ENCODE data around the gene LYRM2. TPM values are rescaled to one million over a fixed set of nuclear protein-coding genes. Genes with fewer than 3 reads are reported as not detected.

The LYRM2 gene
- total and polyA plus RNA-seq, 2 of the 8 experiments (the other 6 are each of a cell fraction or from before 2014, with no cell fraction given): 7.3 to 25.7 TPM

DNA sequence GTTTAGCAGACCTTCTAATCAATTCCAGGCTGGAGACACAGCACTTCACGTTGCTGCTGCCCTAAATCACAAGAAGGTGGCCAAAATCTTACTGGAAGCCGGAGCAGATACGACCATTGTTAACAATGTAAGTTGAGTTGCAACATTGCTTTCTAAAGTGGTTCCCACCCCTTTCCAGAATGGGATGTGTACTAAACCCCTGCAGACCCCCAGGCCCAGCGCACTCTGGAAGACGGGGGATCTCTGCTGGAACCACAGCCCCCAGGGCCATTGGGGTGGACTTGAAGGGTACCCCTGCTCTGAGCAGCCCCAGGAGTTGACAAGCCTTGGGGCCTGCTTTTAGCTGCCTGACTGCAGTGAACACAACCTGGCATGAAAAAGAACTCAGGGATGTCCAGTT is 22.0 kb downstream of the LYRM2 start:
- CTCF ChIA-PET (ENCODE audit: partially characterized antibody): interaction anchor here (0.6 to 11.0 kb wide), 6 partner anchors 12 to 634 kb away, joined by 3 to 183 read pairs (median 4); partner anchors contain the start of gene ANKRD6
- Histone ChIP-seq H2BK120ac (replicated peaks; ENCODE audit: low read depth, low read length) (no peak overlapping the region), H3K27me3 (replicated peaks in 1 of 4; ENCODE audit: control insufficient read depth in 3 of 4, extremely low read depth in 1 of 4, insufficient read depth in 3 of 4, low read length in 3 of 4) (no peaks in the 10 kb centered on the region), H4K8ac (ENCODE audit: extremely low read depth, insufficient read depth, low read length) (no peak overlapping the region), H3K23me2 (ENCODE audit: low read depth, low read length) (no peaks in the 10 kb centered on the region), H3K9ac (replicated peaks in 1 of 4; ENCODE audit: extremely low read depth in 1 of 4, low read depth in 3 of 4, low read length in 3 of 4) (no peak overlapping the region), H3K4ac (replicated peaks; ENCODE audit: insufficient read length, low read depth, low read length) (no peak overlapping the region), H4K20me1 (replicated peaks in 1 of 2; ENCODE audit: control insufficient read depth in 1 of 2, insufficient read depth in 2 of 2, low read length in 2 of 2) (no peaks in the 10 kb centered on the region), H3K4me2 (ENCODE audit: insufficient read depth in 1 of 2, low read depth in 2 of 2, low read length in 2 of 2) (no peak overlapping the region), H3K36me3 (ENCODE audit: control insufficient read depth in 2 of 4, insufficient read depth in 4 of 4, low read length in 3 of 4) (no peaks in the 10 kb centered on the region), H3K9me3 (ENCODE audit: insufficient read depth in 2 of 2, low read depth in 1 of 2, low read length in 1 of 2) (no peaks in the 10 kb centered on the region), H3K56ac (replicated peaks; ENCODE audit: insufficient read length, low read depth, low read length) (no peak overlapping the region), H4K91ac (replicated peaks; ENCODE audit: insufficient read length, low read length) (no peak overlapping the region), H2BK12ac (ENCODE audit: low read depth, low read length) (no peak overlapping the region), H3K4me1 (replicated peaks in 1 of 4; ENCODE audit: control insufficient read depth in 3 of 4, insufficient read depth in 4 of 4, low read length in 3 of 4) (no peaks in the 10 kb centered on the region), H2BK20ac (ENCODE audit: low read length) (no peak overlapping the region), H2AK5ac (ENCODE audit: low read depth, low read length) (no peak overlapping the region), H3K79me2 (ENCODE audit: control insufficient read depth in 1 of 2, insufficient read depth in 2 of 2, low read length in 2 of 2) (no peaks in the 10 kb centered on the region), H3K4me3 (ENCODE audit: extremely low read depth in 1 of 4, insufficient read depth in 2 of 4, low read depth in 3 of 4, low read length in 4 of 4) (no peak overlapping the region), H4K5ac (ENCODE audit: insufficient read length, low read depth, low read length) (no peak overlapping the region), H3K79me1 (ENCODE audit: low read depth, low read length) (no peaks in the 10 kb centered on the region), H3K18ac (ENCODE audit: extremely low read depth, low read length) (no peak overlapping the region), H2AFZ (ENCODE audit: low read length) (no peak overlapping the region), H3K23ac (ENCODE audit: insufficient read length) (no peak overlapping the region), H3K14ac (ENCODE audit: insufficient read length) (no peak overlapping the region), H2BK15ac (ENCODE audit: low read length) (no peak overlapping the region), H2BK5ac (ENCODE audit: low read depth, low read length) (no peak overlapping the region), H3K27ac (ENCODE audit: low read depth, low read length) (no peak overlapping the region)
- WGBS, 2 experiments (ENCODE audit: extremely low coverage in 1 of 2, insufficient coverage in 1 of 2, insufficient read length in 1 of 2, insufficient replicate concordance in 2 of 2, low coverage in 1 of 2, low lambda C conversion rate in 2 of 2, missing lambda C conversion rate in 1 of 2): 93% methylated on average over 5 of the region's 5 CpGs; no CpG with 5 or more reads in 1 of the 2 experiments
- TF ChIP-seq BRCA1 (IDR thresholded peaks at IDR 0.05; ENCODE audit: low read depth, low read length) (no peak), KDM5A (IDR thresholded peaks at IDR 0.05; ENCODE audit: low read length) (no peak), EGR1 (IDR thresholded peaks at IDR 0.05; ENCODE audit: borderline replicate concordance, low read depth, low read length) (no peak)
- no peak for FAIRE-seq
- peak in 1 of 2 experiments; percentile 24 for DNase-seq (ENCODE audit: low read depth in 1 of 2, low spot score in 2 of 2)
- POLR2A ChIA-PET (ENCODE audit: partially characterized antibody): interaction anchor here (0.9 kb wide), 1 partner anchor 194 kb away, joined by 3 read pairs; no protein-coding TSS in a partner anchor
